DND-41 (cell line): ENCODE results near the gene PTPRR.

Source experiments
- ATAC-seq: fragments of 200-7000 bp; cut with Tn5 transposase; 3 replicates; pipeline ENCODE4 v1.9.1; 2021; ENCODE audit warnings: low read depth; ENCODE audit not compliant: insufficient read depth
- DNase-seq: peaks from one replicate; pipeline ENCODE4 v3.0.0-alpha.2; 2020
- H2AFZ ChIP-seq: 2 replicates; pipeline ENCODE4 v1.6.0; 2012; ENCODE audit warnings: low read depth, low read length
- H3K27ac ChIP-seq: 2 replicates; pipeline ENCODE4 v1.5.1; 2012; ENCODE audit warnings: low read length, inconsistent platforms
- H3K27me3 ChIP-seq: fragments of 200-600 bp; sonication (generic); 2 replicates; pipeline ENCODE4 v1.6.0; 2012; ENCODE audit warnings: low read length, mild to moderate bottlenecking, inconsistent platforms; ENCODE audit not compliant: insufficient read depth, poor library complexity
- H3K36me3 ChIP-seq: 2 replicates; pipeline ENCODE4 v1.5.1; 2012; ENCODE audit warnings: low read length, inconsistent platforms; ENCODE audit not compliant: insufficient read depth
- H3K4me1 ChIP-seq: 2 replicates; pipeline ENCODE4 v1.5.1; 2012; ENCODE audit warnings: mild to moderate bottlenecking, low read length; ENCODE audit not compliant: insufficient read depth
- H3K4me2 ChIP-seq: 2 replicates; pipeline ENCODE4 v1.6.0; 2012; ENCODE audit warnings: mild to moderate bottlenecking, moderate library complexity, low read length, inconsistent platforms; ENCODE audit not compliant: insufficient read depth
- H3K4me3 ChIP-seq, 2 experiments: fragments of 200-600 bp in 1 of 2; shearing (Covaris generic) in 1 of 2; 2 replicates each; pipeline ENCODE4 v1.5.1; 2012 to 2016; ENCODE audit warnings: inconsistent platforms in 2 of 2, low read length in 2 of 2, mild to moderate bottlenecking in 2 of 2, low read depth in 1 of 2, moderate library complexity in 1 of 2
- H3K79me2 ChIP-seq: 2 replicates; pipeline ENCODE4 v1.6.0; 2012; ENCODE audit warnings: low read length, inconsistent platforms; ENCODE audit not compliant: insufficient read depth
- H3K9ac ChIP-seq: 2 replicates; pipeline ENCODE4 v1.6.0; 2012; ENCODE audit warnings: low read depth, mild to moderate bottlenecking, inconsistent platforms, low read length, moderate library complexity
- H3K9me3 ChIP-seq: 2 replicates; pipeline ENCODE4 v1.5.1; 2012; ENCODE audit warnings: low read length, moderate library complexity, mild to moderate bottlenecking, inconsistent platforms; ENCODE audit not compliant: insufficient read depth, severe bottlenecking
- H4K20me1 ChIP-seq: 2 replicates; pipeline ENCODE4 v1.6.0; 2012; ENCODE audit warnings: low read length; ENCODE audit not compliant: insufficient read depth
- EZH2 ChIP-seq: IDR thresholded peaks from 3 replicates; pipeline ENCODE4 v1.6.1; 2012; ENCODE audit warnings: borderline replicate concordance, low read depth, mild to moderate bottlenecking, moderate library complexity, low read length, inconsistent platforms; ENCODE audit not compliant: severe bottlenecking
- TF ChIP-seq, protein P1 (sequence below): IDR thresholded peaks from 2 replicates; pipeline ENCODE4 v1.5.1; 2012; ENCODE audit warnings: borderline replicate concordance, low read length, moderate library complexity, mild to moderate bottlenecking; ENCODE audit not compliant: poor library complexity, severe bottlenecking; ENCODE audit errors: extremely low read depth

The PTPRR gene

GRCh38 chr12:70640901-70641300, 279.6 kb downstream of the PTPRR start:
- Histone ChIP-seq H3K4me3 (no peak overlapping the region), H3K27me3 (no peaks in the 10 kb centered on the region), H2AFZ (no peak overlapping the region), H3K4me2 (no peak overlapping the region), H3K79me2 (no peaks in the 10 kb centered on the region), H3K9me3 (no peaks in the 10 kb centered on the region), H3K4me1 (no peaks in the 10 kb centered on the region), H4K20me1 (no peaks in the 10 kb centered on the region), H3K9ac (no peak overlapping the region), H3K27ac (no peak overlapping the region), H3K36me3 (no peaks in the 10 kb centered on the region)
- no peak for TF ChIP-seq EZH2
- TF ChIP-seq, protein P1, sequence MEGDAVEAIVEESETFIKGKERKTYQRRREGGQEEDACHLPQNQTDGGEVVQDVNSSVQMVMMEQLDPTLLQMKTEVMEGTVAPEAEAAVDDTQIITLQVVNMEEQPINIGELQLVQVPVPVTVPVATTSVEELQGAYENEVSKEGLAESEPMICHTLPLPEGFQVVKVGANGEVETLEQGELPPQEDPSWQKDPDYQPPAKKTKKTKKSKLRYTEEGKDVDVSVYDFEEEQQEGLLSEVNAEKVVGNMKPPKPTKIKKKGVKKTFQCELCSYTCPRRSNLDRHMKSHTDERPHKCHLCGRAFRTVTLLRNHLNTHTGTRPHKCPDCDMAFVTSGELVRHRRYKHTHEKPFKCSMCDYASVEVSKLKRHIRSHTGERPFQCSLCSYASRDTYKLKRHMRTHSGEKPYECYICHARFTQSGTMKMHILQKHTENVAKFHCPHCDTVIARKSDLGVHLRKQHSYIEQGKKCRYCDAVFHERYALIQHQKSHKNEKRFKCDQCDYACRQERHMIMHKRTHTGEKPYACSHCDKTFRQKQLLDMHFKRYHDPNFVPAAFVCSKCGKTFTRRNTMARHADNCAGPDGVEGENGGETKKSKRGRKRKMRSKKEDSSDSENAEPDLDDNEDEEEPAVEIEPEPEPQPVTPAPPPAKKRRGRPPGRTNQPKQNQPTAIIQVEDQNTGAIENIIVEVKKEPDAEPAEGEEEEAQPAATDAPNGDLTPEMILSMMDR, result no peak
- ATAC-seq (no peak), DNase-seq (no peak)

- H3K79me2 ChIP-seq, result no peaks in the 10 kb centered on the region
- H4K20me1 ChIP-seq, result no peaks in the 10 kb centered on the region
- no peak for DNase-seq
- no peak overlapping the region for H3K27ac ChIP-seq
- H3K4me3 ChIP-seq, result no peak overlapping the region
- no peaks in the 10 kb centered on the region for H3K4me1 ChIP-seq
- ATAC-seq, result no peak
- H3K27me3 ChIP-seq, result no peaks in the 10 kb centered on the region
- no peak overlapping the region for H3K4me2 ChIP-seq
- no peaks in the 10 kb centered on the region for H3K36me3 ChIP-seq
- no peaks in the 10 kb centered on the region for H3K9me3 ChIP-seq
- no peak overlapping the region for H3K9ac ChIP-seq
- TF ChIP-seq EZH2, result no peak
- TF ChIP-seq, protein P1, result no peak
- no peak overlapping the region for H2AFZ ChIP-seq
These were observed 281.0 kb downstream of the PTPRR start for GRCh38 chr12:70639535-70639934.

DNA sequence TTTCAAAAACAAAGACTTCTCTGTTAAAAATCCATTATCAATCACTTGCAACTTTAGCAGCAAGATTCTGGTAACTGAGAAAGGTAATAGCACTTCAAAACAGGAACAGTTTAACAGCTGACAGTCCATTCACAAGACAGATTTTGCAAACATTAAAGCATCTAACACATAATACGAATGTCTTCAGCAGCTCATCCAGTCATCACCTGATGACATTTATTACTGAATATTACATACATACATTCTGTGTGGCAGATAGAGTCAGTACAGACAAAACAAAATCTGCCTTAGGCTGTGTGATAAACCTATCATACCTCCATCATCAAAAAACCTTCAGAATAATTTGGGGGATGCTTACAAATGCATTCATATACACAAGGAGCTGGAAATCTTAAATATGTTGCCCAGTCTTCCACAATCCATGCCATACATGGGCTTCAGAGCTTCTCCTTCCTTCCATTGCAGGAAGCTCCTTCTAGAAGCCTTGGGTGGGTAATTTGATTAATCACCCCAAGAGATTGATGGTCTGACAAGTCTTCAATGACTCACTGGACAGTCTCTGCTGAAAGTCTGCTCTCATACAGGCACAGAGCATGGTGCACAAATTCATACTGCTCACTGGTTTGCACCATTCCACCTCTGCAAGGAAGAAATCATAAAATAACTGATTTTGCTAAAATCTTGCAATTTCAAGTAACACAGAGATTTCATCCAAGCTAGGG, 281.7 kb downstream of the PTPRR start:
- no peak for DNase-seq
- TF ChIP-seq EZH2, result no peak
- TF ChIP-seq, protein P1, result no peak
- no peaks in the 10 kb centered on the region for H4K20me1 ChIP-seq
- H3K79me2 ChIP-seq, result no peaks in the 10 kb centered on the region
- H2AFZ ChIP-seq, result no peak overlapping the region
- H3K4me2 ChIP-seq, result no peak overlapping the region
- H3K9me3 ChIP-seq, result no peaks in the 10 kb centered on the region
- no peaks in the 10 kb centered on the region for H3K36me3 ChIP-seq
- H3K27ac ChIP-seq, result no peak overlapping the region
- H3K4me3 ChIP-seq, result no peak overlapping the region
- no peak for ATAC-seq
- no peak overlapping the region for H3K9ac ChIP-seq
- H3K27me3 ChIP-seq, result no peaks in the 10 kb centered on the region
- H3K4me1 ChIP-seq, result no peaks in the 10 kb centered on the region
